Ramos (cell line): ENCODE measurements around the gene SOX18.

Experiments
- in situ Hi-C: fragments of 300-500 bp; cut with MboI; formaldehyde crosslinking; loops from one replicate; pipeline ENCODE4 v1.14.3; 2022; ENCODE audit warnings: low sequenced_read_pairs; ENCODE audit not compliant: unreplicated experiment

Gene SOX18

GRCh38 chr20:64080813-64081623, 31.6 kb upstream of the SOX18 start:
- in situ Hi-C loops, result no loop called here

- in situ Hi-C loops, result no loop called here
Measured at GRCh38 chr20:64080013-64080812, 30.8 kb upstream of the SOX18 start, which contains the start of gene OPRL1. TSS of gene OPRL1 (plus strand) at chr20:64080082. CDS start at chr20:64092721, 12,639 bp downstream.

DNA sequence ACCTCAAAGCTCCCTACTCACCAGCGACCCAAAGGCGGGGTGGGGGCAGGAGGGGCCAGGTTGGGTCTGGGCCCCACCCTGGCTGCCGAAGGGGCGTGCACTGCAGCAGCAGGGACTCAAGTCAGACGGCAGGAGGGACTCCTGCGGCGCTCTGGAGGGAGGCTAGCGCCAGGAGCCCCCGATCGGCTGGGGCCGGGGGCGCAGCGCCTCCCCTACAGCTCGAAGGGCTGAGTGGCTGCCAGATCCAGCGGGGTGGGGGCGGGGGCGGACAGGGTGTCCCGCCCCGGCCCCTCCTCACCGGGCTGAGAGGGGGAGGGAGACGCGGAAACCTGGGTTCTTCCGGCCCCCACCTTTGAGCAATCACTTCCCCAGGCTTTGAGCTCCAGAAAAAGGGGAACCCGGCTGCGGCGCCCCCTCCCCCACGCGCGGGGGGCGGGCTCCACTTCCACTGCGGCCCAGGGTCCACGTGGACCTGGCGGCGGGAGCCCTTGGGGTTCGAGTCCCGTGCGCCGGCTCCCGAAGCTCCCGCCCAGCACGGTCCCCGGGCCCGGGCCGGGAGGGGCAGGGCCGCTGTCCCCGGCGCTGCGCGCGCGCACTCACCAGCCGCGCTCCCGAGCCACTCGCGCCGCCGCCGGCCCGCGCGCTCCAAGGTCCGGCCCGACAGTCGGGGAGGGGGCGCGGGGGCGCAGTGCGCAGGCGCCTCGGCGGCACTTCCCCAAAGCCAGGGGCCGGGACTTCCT, 30.0 kb upstream of the SOX18 start, which contains the start of gene RGS19:
Gene RGS19 (minus strand): TSS at position 246 of the 740 bp plus-strand sequence. CDS start 2,632 bp downstream, outside the sequence.
- in situ Hi-C loops, result no loop called here

GRCh38 chr20:64078934-64079272, 29.5 kb upstream of the SOX18 start:
- in situ Hi-C loops, result no loop called here

GRCh38 chr20:64077876-64078551, 28.6 kb upstream of the SOX18 start:
- in situ Hi-C loops, result no loop called here

- in situ Hi-C loops, result no loop called here
Measured at GRCh38 chr20:64077541-64077875, 28.1 kb upstream of the SOX18 start.

- in situ Hi-C loops, result no loop called here
Measured at GRCh38 chr20:64077094-64077493, 27.7 kb upstream of the SOX18 start.

DNA sequence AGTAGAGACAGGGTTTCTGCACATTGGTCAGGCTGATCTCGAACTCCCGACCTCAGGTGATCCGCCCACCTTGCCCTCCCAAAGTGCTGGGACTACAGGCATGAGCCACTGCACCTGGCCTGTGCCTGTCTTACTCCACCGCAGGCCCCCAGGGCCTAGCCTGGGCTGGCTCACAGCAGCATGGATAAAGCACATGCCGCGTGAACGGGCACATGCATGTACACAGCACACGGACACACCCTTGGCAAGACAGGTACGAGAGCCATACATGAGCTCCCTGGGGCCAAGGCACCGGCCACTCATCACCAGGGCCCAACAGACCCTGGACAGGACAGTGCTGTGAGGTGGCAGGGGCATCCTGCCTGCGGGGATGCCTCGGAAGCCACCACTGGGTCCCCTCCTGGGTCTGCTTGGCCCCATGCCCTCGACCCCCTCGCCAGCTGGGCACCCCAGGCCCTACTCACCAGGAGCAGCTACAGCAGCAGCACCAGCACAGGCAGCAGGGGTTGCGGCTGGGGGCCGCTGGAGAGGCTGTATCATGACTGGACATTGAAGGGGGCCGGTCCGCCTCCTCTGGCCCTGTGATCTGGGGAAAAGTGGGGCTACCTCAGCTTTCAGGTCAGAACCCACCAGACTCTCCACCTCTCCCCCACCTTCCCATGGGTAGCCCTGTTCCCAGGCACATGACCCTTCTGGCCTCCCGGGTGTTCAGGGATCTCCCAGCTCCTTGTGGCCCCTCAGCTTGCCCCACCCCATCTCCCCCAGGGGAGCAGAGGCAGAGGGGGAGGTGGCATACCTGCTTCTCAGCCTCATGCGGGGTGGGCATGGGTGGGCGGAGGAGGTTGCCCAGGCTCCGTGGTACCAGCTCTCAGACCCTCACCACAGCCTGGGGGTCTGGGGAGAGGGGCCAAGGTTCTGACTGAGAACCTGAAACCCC, 26.9 kb upstream of the SOX18 start:
- in situ Hi-C loops, result no loop called here

GRCh38 chr20:64075556-64075955, 26.1 kb upstream of the SOX18 start:
- in situ Hi-C loops, result no loop called here

DNA sequence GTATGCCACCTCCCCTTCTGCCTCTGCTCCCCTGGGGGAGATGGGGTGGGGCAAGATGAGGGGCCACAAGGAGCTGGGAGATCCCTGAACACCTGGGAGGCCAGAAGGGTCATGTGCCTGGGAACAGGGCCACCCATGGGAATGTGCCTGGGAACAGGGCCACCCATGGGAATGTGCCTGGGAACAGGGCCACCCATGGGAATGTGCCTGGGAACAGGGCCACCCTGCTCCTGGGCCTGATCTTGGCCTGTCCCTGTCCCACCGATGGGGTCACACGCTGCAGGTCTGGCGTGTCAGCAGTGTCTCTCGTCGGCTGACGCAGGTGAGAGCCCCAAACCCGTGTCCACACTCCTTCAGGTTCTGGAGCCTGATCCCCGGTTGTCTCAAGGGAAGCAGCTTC, 25.5 kb upstream of the SOX18 start:
- in situ Hi-C loops, result no loop called here

DNA sequence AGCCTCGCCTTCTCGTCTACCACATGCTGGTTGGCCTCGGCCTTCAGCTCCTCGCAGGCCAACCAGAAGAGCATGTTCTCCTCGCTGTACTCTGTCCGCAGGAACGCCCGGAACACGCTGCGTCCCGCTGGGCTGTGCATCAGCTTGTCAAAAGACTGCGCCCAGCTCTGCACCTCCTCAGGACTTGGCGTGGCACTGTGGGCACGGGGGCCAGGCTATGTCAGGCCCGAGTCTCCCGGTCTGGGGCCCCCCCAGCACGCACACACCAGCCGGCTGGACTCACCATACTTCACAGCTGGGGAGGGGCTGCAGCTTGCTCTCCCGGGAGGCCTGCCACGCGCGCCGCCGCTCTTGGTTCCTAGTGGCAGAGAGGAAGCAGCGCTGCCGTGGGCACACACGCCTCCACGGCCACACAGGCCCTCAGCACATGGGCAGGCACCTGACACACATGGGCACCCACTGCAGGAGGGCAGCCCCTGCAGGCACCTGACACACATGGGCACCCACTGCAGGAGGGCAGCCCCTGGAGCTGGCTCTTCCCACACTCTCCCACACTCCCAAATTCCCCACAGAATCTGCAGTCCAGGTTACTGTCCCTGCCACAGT, 24.8 kb upstream of the SOX18 start:
- in situ Hi-C loops, result no loop called here

- in situ Hi-C loops, result no loop called here
Measured at GRCh38 chr20:64073476-64074183, 24.2 kb upstream of the SOX18 start.

GRCh38 chr20:64072498-64073063, 23.1 kb upstream of the SOX18 start:
- in situ Hi-C loops, result no loop called here

GRCh38 chr20:64071341-64072332, 22.2 kb upstream of the SOX18 start:
- in situ Hi-C loops, result no loop called here

DNA sequence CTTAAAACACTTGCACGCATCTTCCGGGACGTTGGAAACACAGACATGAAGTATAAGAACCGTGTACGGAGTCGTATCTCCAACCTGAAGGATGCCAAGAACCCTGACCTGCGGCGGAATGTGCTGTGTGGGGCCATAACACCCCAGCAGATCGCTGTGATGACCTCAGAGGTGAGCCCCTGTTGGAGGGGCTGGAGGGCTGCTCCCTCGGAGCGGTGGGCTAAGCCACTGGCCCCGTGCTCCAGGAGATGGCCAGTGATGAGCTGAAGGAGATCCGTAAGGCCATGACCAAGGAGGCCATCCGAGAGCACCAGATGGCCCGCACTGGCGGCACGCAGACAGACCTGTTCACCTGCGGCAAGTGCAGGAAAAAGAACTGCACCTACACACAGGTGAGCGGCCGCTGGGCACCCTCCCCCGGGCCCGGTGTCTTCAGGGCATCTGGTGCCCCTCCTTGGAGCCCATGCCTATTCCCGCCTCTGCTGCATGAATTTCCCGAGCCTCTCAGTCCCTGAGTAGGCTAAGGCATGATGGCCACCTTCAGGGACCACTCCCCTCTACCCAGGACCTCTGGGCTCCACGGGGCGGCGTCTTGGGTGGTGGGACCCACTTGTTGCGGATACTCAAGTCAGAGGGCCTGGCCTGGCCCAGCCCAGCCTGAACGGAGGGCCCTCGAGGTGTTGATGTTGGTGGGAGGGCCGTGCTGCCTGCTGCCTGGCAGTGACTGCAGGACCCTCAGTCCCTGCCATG, 21.0 kb upstream of the SOX18 start:
- in situ Hi-C loops, result no loop called here

DNA sequence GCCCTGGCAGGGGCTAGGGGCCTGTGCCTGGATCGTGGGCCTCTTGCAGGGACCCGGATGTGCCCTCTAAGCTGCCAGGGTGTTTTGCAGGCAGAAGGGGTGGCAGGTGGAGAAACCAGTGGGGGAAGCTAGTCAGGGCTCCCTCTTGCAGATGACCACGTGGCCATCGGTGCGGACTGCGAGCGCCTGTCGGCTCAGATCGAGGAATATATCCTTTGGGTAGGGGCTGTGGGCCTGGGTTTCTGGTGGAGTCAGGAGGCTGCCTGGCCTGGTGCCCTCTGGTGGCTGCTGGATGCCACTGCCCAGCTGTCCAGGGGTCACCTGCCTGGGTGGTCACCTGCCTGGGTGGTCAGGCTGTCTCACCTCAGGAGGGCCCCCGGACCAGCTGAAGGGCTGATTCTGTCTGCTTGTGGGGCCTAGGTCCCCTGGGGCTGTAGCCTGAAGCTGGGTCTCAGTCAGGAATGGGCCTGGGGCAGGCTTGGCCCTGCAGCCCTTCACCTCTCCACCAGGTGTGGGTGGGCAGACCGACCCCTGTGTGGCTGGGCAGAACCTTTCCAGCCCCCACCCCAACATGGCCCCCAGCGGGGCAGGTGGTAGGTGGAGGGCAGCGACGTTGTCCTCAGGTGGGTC, 20.3 kb upstream of the SOX18 start:
- in situ Hi-C loops, result no loop called here
